Middle frontal gyrus (tissue), 1 donor: ENCODE results near the gene AGPAT1.

Experiments used
- DNase-seq: peaks from one replicate; pipeline ENCODE4 v3.0.0-alpha.2; 2015; ENCODE audit warnings: low spot score; ENCODE audit errors: extremely low spot score

Gene AGPAT1

DNA sequence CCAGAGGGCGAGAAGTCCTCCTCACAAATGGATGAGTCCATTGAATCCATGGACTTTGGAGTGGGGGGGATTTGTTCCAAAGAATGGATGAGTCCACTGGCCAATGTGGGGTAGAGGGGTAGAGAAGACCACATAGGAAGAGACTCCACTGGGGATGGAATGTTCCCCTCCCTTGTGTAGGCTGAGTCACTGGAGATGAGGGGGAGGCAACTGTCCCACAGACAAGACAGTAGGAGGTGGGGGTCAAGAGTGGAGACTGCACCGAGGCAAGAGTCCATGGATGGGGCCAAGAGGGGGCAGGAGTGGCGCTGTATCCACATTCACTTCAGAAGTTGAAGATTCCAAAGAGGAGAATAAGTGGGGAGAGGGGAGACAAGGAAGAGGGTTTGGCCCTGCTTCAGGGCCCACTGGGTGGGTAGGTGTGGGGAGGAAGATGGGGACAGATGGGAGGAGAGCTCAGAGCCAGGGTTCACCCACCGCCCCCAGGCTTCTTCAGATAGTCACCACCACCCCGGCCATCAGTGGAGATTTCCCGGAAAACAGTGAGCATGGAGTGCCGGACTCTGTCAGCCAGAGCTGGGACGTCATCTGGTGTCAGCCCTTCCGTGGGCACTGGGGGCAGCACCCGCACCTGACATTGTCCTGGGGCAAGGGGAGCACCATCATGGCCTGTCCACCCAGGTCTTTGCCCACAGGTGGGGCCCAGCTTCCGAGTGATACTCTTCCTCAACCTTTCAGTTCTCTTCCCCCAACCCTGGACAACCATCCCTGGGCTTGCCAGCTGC lies 6.9 kb downstream of the AGPAT1 start:
- no peak for DNase-seq

DNA sequence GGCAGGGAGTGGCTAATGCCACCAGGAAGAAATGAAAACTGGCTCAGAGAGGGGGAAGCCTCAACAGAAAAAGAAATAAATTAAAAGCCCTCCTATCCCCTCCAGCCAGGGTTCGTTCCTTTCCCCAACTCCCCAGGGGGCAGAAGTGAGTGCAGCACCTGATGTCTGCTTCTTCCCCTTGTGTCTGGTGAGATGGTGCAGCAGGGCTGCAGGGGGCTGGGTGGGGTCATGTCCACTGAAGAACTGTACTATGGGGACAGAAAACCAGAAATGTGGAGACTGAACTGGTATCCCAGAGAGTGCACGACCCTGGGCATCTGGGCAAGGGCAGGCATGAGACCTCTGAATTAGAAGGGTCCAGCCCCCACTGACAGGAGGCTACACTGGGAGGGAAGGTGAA lies 7.5 kb downstream of the AGPAT1 start:
- DNase-seq = no peak

DNA sequence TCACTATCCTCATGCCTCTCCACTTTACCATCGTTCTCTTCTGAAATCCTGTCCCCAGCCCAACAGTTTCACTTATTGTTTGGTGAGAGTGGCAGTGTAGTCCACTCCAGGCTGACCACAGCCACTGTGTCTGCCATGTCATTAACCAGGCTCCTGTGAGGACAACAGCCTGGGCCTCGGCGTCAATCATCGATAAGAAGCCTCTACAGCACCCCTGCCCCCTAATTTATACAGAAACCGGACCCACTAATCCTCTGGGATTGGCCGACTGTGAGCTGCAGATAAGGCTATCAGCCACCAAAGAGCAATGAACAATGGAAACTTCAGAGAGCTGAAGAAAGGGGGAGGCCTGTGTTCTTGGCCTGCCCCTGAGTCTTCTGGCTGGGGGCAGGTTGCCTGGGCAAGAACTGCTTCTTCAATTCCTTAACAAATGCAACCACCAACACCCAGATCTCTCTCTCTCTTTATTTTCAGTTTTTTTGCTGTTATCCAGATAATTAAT lies 8.1 kb downstream of the AGPAT1 start:
- no peak for DNase-seq

DNA sequence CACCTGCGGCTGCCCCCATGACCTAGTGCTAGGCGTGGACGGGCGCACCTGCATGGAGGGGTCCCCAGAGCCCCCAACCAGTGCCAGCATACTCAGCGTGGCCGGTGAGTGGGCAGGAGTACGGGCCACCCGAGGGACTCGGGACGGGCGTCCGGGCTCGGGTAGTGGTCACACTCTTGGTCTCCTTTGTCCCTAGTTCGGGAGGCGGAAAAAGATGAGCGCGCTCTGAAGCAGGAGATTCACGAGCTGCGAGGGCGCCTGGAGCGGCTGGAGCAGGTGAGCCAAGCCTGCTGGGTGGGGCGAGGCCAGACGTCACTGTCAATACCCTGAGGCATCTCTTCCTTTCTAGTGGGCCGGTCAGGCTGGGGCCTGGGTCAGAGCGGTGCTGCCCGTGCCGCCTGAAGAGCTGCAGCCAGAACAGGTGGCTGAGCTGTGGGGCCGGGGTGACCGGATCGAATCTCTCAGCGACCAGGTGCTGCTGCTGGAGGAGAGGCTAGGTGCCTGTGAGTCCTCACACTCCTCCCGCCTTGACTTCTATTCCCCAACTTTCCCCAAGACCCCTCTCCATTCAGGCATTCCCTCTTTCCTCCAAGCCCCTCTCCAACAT lies 8.6 kb downstream of the AGPAT1 start:
- no peak for DNase-seq

DNA sequence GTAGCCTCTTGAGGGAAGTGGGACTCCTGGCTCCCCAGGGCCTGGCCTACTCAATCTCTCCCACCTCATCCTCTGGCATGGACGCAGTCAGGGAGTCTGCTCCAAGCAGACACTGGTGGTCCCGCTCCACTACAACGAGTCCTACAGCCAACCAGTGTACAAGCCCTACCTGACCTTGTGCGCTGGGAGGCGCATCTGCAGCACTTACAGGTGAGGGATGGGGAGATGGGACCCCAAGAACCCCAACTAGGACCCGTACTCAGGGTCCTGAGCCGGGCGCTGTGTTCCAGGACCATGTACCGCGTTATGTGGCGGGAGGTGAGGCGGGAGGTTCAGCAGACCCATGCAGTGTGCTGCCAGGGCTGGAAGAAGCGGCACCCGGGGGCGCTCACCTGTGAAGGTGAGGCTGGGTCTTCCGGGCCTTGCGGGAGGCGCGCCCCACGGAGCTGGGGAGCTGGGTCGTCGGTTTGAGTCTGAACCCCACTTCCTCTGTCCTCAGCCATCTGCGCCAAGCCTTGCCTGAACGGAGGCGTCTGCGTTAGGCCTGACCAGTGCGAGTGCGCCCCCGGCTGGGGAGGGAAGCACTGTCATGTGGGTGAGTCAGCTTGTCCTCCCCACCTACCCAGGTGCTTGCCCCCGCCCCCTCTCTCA lies 9.3 kb downstream of the AGPAT1 start:
- no peak for DNase-seq

DNA sequence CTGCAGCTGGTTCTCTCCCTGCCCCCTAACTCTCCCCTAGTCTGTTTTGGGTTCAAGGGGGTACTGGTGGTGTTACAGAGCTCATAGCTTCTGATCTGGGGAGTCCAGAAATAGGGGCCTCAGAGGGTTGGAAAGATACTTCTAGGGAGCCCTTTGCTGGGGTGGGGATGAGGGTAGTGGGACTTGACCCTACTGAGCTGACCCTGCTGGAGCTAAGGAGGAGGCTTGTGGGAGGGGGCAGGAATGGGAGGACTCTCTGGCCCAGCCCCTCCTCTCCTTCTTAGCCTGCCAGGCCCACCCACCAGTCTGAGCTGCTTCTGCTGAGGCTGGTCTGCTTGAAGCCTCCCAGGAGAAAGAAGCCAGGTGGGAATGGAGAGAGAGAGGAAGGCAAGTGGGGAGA lies 11.6 kb downstream of the AGPAT1 start, which contains the start of gene EGFL8:
Gene EGFL8 (plus strand): TSS at position 301 of the 400 bp plus-strand sequence. CDS start 1,571 bp downstream, outside the sequence.
- DNase-seq = no peak

DNA sequence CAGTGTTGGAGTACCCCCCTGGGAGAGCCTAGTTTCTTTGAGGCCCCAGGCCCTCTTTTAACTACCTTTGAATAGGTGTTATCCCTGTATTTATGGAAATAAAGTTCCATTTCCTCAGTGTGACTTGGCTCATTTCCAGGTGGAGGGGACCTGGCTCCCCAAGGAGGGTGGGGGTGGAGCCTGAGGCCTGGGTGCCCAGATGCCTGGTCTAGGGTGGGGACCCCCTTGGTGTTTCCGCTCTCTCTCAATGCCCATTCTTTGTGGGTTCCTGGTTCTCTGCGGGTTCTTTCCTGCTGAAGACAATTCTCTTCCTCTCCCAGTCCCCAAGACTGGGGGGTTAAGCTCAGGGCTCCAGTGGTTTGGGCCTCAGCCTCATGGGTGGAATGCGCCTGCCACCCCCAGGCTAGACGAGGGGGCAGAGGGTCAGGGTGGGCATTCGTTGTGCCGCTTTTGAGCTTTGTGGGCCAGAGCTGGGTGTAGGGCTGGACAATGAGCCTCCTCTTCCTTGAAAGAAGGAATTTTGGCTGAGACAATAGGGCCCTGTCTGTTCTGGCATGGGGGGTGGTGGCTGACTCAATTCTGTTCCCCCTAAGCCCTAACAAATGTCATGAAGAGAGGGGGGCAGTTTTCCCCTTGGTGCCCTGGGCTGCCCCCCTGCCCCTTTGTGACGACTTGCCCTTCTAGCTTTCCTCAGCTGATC lies 12.2 kb downstream of the AGPAT1 start:
- no peak for DNase-seq

DNA sequence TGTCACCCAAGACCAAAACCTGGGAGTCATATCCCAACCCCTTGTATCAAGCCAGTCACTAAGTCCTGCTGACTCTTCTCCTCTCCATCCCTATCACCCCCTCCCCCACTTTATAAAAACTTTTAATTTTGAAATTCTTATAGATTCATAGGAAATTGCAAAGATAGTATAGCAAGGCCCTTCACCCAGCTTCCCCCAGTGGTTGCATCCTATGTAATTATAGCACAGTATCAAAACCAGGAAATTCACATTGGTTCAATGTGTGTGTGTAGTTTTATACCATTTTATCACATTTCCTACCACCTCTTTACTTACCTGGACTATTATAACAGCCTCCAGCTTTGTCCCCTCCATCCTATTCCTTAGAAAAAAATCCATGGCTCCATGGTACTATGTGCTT lies 17.8 kb downstream of the AGPAT1 start:
- no peak for DNase-seq

DNA sequence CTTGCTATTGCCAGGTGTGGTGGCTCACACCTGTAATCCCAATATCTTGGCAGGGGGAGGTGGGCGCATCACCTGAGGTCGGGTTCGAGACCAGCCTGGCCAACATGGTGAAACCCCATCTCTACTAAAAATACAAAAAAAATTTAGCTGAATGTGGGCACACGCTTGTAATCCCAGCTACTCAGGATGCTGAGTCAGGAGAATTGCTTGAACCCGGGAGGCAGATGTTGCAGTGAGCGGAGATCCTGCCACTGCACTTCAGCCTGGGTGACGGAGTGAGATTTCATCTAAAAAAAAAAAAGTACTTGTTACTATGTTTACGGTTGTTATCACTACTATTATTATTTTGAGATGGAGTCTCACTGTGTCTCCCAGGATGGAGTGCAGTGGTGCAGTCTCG lies 19.0 kb downstream of the AGPAT1 start:
- DNase-seq = no peak

DNA sequence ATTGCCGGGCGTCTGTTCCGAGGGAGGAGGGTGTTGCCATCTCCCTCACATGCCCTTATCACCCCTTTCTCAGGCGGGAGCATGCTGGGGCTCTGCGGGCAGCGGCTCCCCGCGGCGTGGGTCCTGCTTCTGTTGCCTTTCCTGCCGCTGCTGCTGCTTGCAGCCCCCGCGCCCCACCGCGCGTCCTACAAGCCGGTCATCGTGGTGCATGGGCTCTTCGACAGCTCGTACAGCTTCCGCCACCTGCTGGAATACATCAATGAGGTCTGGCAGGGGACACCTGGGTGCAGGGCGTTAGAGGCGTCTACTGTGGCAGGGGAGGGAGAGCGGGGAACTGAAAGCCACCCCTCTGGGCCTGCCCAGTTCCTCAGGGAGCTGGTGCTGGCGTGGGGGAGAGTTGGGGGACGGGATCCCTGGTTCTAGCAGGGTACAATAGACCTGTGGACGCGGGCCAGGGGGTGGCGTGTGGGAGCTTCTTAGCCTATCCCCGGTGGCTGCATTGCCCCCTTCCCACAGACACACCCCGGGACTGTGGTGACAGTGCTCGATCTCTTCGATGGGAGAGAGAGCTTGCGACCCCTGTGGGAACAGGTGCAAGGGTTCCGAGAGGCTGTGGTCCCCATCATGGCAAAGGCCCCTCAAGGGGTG lies 21.2 kb downstream of the AGPAT1 start:
- DNase-seq = no peak

DNA sequence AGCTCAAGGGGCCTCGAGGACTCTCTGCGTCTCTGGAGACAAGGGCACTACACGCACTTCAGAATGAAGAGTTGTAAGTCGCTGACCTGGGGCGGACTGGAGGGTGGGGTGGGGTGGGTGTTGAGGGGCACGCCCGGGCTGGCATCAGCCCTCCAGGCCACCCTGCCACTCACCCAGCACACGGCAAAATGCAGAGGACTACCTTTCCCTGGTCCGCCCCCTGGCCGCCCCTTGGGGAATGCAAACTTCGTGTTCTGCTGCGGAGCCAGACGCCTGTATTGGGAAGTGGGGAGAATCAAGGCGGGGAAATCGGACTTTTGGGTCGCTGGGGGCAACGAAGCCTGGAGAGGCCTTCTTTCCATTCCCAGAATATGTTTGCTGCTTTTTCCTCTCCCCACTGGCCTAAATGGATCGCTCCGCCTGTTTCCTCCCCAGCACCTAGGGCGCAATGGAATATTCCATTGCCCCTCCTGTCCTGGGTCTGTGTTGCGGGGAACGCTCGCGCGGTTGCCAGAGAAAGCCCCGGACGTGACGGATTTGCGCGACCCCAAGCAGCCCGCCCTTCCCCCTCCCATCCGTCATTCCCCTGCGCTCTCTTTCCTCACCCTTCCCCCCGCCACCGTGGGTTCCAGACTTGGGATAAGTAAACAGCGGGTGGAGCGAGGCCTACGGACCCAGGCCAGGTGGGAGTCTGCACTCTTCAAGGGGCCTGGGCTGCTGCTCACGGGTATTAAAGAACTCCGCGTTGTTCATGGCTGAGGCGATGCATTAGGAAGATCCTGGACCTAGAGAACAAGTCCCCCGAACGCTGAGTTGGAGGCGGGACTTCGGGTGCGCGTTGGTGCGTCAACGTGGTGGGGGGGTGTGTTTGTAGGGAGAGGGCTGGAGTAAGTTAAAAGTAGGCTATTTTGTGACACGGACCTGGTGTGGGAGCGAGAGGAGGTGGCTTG lies 22.0 kb downstream of the AGPAT1 start, which contains the start of gene PPT2:
Gene PPT2 (plus strand): TSS at position 578 of the 950 bp plus-strand sequence. CDS start 454 bp downstream, outside the sequence.
- DNase-seq = peak; percentile 80

DNA sequence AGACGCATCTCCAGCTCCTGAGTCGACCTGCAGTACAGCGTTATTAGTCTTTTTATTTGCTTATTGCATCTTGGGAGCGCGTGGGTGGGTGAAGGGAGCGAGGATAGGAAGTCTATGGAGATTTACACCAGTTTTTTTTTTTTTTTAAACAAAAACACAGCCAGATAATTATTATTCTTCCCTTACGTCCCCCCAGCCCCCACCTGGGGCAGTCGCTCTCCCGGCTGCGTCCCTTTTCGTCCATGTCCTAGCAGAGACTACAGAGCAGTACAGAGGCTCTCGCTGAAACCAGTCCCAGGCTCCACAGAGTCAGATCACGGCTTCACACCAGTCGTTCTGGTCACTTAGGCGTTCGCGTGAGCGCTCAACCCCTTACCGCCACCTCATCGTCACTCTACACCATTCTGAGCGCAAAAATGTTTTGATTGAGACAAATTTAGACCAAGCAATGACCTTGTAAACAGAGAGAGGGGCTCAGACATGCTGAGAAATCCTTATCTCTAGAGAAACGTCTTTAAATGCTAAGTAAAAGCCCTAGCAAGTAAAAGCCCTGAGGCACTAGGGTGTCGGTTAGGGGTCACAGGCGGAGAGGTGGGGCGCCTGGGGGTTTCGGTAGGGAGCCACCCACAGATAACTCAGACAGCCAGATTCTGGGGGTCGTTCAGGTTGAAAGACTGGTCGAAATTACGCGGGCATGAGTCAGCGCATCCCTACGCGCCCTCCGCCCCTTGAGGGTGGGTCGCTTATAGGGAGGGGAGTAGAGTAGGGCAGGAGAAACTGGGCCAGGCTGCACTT lies 22.9 kb downstream of the AGPAT1 start:
- no peak for DNase-seq

DNA sequence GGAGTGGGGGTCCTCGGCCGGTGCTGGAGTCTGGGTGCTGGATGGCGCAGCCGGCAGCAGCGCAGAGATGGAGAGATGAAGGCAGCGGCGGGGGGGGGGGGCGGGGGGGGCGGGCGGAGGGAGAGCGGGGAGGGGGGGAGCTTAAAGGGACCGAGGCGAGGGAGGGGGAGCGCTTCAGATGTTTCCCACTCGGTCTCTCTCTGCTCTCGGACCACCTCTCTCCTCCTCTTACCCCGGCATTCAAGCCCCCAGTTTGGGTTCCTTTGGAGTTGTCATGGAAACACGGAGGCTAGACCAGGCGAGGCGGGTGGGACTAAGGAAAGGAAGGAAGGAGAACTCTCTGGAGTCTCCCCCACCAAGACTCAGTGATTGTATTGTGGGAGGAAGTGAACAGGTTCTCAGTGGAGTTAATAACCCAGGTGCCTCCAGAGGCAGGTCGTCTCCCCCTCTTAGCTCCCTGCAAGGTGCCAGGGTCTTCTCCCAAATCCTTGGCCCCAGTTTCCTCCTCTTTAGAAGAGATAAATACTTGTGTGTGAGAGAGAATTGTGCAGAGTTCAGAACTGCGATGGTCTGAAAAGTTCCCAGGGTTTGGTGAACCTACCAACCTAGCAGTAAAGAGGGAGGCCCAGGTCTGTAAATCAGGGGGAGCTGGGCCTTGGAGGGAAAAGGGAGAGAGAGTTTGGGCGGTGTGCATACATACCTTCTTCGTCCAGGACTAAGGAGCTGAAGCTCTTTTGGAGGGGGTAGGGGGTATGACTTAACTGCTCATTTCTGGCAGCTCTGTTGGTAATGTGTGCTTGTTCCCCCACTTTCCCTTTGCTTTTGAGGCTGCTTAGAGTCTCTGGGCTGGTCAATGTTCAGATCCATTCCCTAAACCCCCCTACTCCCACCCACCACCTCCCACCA lies 23.8 kb downstream of the AGPAT1 start, which contains the start of gene PRRT1:
Gene PRRT1 (minus strand): TSS at position 77 of the 906 bp plus-strand sequence. CDS start 112 bp downstream, outside the sequence.
- DNase-seq = no peak

DNA sequence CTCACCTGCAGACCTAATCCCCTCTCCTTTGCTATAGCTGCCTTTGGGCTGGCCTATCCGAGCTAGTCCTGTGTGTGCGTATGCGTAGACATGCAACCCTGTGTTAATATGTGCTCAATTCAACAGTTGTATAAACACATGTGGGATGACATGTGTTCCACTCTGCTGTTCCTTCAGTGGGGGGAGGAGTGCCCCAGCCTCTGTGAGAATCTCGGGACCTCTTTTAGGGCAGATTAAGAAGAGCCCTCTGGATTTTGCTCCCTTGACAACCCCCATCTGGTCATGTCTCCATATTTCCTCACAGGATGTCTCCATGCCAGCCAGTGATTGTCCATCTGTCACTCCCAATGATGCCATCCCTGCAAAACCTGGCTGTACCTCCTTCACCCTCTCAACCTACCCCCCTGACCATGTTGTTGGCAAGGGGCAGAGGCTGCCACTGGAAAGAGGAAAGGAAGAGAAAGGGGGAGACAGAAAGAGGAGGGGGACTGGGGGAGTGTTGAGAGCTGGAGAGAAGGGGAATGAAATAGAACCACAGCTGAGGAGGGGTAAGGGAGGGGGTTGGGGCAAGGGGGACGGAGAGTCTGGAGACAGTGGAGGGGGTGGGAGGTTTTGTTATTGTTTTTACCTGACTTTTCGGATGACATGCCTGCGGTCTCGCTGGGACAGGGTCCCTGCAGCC lies 24.6 kb downstream of the AGPAT1 start:
- DNase-seq = no peak

DNA sequence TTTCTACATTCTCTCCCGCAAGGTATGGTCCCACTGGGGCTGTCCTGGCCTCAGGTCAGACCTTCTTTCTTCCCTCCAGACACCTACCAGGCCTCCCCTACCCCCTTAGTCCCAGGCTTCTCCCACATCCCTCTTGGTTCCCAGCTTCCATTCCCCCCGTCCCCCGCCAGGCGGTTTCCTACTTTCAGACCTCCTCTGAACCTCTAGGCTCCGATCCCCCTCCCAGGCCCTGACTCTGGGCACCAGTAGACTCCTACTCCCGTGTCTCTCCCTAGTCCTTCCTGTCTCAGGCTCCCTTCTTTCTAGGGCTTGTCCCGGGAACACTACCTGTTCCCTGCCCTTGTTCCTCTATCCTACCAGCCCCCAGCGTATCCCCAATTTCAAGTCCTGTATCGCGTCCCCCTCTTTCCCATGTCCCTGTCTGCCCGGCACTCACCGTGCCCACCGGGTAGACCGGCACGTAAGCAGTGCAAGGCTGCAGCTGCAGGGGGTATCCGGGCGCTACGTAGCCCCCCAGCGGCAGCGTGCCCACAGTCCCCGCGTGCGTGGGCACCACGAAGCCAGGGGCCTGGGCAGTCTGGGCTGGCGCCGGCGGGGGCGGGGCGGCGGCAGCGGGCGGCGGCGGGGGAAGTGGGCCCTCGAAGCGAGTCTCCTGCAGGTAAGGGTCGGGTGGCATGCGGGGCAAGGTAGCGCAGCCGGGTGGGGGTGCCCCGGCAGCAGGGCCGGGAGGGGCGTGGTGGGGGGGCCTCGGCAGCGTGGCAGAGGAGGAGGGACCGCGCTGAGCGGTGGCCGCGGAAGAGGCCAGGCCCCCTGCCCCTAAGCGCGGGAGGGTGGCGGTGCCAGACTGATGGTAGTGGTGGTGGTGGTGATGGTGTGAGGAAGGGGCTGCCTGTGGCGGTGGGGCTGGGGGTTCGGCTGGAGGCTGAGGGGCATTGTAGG lies 25.7 kb downstream of the AGPAT1 start:
- DNase-seq = no peak

DNA sequence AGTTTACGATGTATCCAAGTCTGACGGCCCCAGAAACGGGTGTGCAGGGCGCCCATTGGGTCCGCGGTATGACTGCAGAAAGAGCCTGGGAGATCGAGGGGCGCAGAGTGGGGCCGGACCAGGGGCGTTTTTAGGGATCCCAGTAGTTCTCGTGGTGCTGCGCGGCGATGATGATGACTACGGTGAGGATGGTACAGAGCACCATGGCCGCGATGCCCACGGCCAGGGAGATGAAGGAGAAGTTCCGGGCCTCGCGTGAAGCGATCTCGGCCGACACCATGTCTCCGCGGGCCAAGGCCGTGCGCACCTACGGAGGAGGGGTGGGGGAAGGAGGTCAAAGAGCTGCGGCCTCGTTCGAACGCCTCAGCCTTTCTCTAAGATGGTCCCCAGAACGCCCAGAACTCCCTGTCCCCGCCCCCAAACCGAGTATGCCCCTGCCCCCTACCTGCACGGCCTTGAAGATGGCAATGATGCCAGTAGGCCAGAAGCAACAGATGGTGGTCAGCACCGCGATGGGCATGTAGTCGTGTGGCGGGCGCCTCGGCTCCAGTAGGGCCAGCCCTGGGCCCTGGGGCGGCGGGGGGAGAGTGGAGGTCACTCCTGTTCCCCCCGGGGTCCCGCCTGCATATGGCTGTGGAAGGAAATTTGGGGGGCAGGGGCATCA lies 26.7 kb downstream of the AGPAT1 start:
- no peak for DNase-seq
